Immature natural killer cell (primary cell): ENCODE results near the gene GABRB3. TPM values are rescaled to one million over a fixed set of nuclear protein-coding genes. Genes with fewer than 3 reads are reported as not detected.

Experiments used
- DNase-seq, 3 donors: peaks; one replicate each; pipeline ENCODE4 v3.0.0; 2022; ENCODE audit warnings: mixed read lengths in 1 of 3
- H3K27ac Mint-ChIP-seq, 6 donors: one replicate each; pipeline ENCODE4 v1.8.0; 2020; ENCODE audit warnings: mixed read lengths in 6 of 6, mild to moderate bottlenecking in 5 of 6, inconsistent platforms in 4 of 6, moderate library complexity in 3 of 6
- H3K27me3 Mint-ChIP-seq, 3 donors: one replicate each; pipeline ENCODE4 v1.8.0; 2020 to 2021; ENCODE audit warnings: low read depth in 3 of 3, mild to moderate bottlenecking in 3 of 3, mixed read lengths in 3 of 3, moderate library complexity in 3 of 3, inconsistent platforms in 1 of 3
- H3K36me3 Mint-ChIP-seq, 3 donors: one replicate each; pipeline ENCODE4 v1.8.0; 2020; ENCODE audit warnings: mixed read lengths in 3 of 3, inconsistent platforms in 2 of 3, mild to moderate bottlenecking in 2 of 3
- H3K4me1 Mint-ChIP-seq, 2 donors: one replicate each; pipeline ENCODE4 v1.8.0; 2020; ENCODE audit warnings: inconsistent platforms in 2 of 2, mild to moderate bottlenecking in 2 of 2, mixed read lengths in 2 of 2, moderate library complexity in 1 of 2
- H3K4me3 Mint-ChIP-seq, 5 donors: one replicate each; pipeline ENCODE4 v1.8.0; 2020; ENCODE audit warnings: mild to moderate bottlenecking in 5 of 5, mixed read lengths in 5 of 5, inconsistent platforms in 3 of 5, moderate library complexity in 3 of 5
- H3K9me3 Mint-ChIP-seq, 6 donors: one replicate each; pipeline ENCODE4 v1.8.0; 2020; ENCODE audit warnings: mild to moderate bottlenecking in 6 of 6, mixed read lengths in 6 of 6, inconsistent platforms in 4 of 6, moderate library complexity in 3 of 6
- polyA plus RNA-seq, 3 donors: library from polyadenylated mRNA; unstranded; fragments of 300-500 nt; fragmentation: Illumina TruSeq; gene quantifications; one replicate each; pipeline ENCODE4 v1.2.3, GENCODE V29; 2021

GABRB3 gene
- polyA plus RNA-seq, 3 donors from 2014 or later = not detected

GRCh38 chr15:26521691-26522198 is 251.1 kb downstream of the GABRB3 start:
- Mint-ChIP-seq H3K36me3 (no peaks in the 10 kb centered on the region), H3K4me3 (no peak overlapping the region), H3K9me3 (peaks cover 13 to 55% (median 27%) of the 10 kb centered on the region in 6 donors), H3K27ac (no peak overlapping the region), H3K4me1 (no peaks in the 10 kb centered on the region), H3K27me3 (peaks cover 0 to 2% (median 0%) of the 10 kb centered on the region in 3 donors)
- DNase-seq = no peak

- H3K27ac Mint-ChIP-seq = no peak overlapping the region
- DNase-seq = no peak
- H3K4me1 Mint-ChIP-seq = no peaks in the 10 kb centered on the region
- peaks cover 0 to 2% (median 0%) of the 10 kb centered on the region in 3 donors for H3K27me3 Mint-ChIP-seq
- H3K4me3 Mint-ChIP-seq = no peak overlapping the region
- H3K36me3 Mint-ChIP-seq = no peaks in the 10 kb centered on the region
- H3K9me3 Mint-ChIP-seq = peaks cover 17 to 49% (median 26%) of the 10 kb centered on the region in 6 donors
Observed at GRCh38 chr15:26521130-26521529, 251.7 kb downstream of the GABRB3 start.

DNA sequence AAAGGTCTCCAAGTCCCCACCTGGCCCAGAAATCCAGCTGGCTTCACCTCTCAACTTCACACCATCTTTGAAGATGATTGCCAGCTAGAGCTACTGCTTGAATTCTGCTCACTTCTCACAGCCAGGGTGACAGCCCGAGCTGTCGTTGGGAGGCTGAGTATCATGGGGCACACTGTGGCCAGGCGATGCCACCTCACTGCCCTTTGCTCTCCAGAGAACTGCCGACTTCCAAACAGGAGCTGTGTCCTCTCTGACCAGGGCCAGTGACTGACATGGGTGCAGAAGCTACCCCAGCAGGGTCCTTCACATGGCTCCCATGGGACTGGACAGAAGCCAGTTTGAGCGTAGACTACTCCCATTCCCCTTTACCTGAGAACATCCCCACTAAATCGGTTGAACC is 254.0 kb downstream of the GABRB3 start:
- Mint-ChIP-seq H3K9me3 (peaks cover 17 to 38% (median 23%) of the 10 kb centered on the region in 6 donors), H3K4me1 (no peaks in the 10 kb centered on the region), H3K27me3 (peaks cover 0 to 2% (median 0%) of the 10 kb centered on the region in 3 donors), H3K36me3 (no peaks in the 10 kb centered on the region), H3K27ac (no peak overlapping the region), H3K4me3 (no peak overlapping the region)
- DNase-seq = no peak

DNA sequence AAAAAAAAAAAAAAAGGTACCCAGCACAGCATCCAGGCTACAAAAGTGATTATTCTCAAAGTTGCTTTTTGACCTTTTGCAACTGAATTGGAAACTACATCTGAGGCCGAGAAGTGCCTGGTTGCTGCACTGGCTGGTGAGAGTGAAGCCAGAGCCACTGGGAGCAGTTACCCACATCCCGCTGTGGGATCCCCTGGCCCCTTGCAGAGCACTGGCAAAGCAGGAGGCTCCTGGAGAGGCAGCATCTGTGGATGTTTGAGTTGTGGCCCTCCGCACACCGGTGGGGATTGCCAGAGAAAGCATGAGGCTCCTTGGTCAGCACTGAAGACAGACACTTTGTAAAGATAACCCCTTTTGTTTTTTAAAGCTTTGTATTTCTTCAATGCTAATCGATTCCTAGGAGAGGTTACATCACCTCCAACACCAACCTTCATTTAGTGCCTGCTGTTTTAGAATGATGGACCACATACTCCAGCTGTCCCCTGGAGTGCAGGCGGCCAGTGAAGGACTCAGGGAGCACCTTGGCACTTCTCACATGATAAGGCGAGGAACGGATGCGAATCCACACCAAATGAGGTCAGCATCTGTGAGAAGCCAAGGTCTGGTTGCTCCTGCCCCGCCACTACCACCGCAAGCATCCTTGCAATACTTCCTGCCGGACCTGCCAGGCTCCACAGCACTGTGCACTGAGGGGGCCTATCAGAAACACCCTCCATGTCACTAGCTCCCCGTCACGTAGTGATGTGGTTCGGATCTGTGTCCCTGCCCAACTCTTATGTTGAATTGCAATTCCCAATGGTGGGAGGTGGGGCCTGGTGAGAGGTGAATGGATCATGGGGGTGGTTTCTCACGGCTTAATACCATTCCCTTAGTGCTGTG is 256.5 kb downstream of the GABRB3 start:
- no peak overlapping the region for H3K27ac Mint-ChIP-seq
- DNase-seq = no peak
- H3K36me3 Mint-ChIP-seq = no peaks in the 10 kb centered on the region
- no peaks in the 10 kb centered on the region for H3K4me1 Mint-ChIP-seq
- H3K27me3 Mint-ChIP-seq = peaks cover 0 to 2% (median 0%) of the 10 kb centered on the region in 3 donors
- H3K9me3 Mint-ChIP-seq = peaks cover 14 to 40% (median 23%) of the 10 kb centered on the region in 6 donors
- no peak overlapping the region for H3K4me3 Mint-ChIP-seq

GRCh38 chr15:26504009-26504408 is 268.9 kb downstream of the GABRB3 start:
- peaks cover 0 to 3% (median 0%) of the 10 kb centered on the region in 3 donors for H3K36me3 Mint-ChIP-seq
- DNase-seq = no peak
- H3K27ac Mint-ChIP-seq = no peak overlapping the region
- no peaks in the 10 kb centered on the region for H3K4me1 Mint-ChIP-seq
- no peaks in the 10 kb centered on the region for H3K27me3 Mint-ChIP-seq
- H3K4me3 Mint-ChIP-seq = no peak overlapping the region
- peaks cover 10 to 52% (median 28%) of the 10 kb centered on the region in 6 donors for H3K9me3 Mint-ChIP-seq

Other genes starting within 250 kb of the GABRB3 start
- gene GABRA5, start 94.0 kb upstream of the GABRB3 start, polyA plus RNA-seq = not detected
- not detected for gene GABRG3, start 198.1 kb upstream of the GABRB3 start, polyA plus RNA-seq